Mucosa of stomach (tissue), 1 donor: ENCODE results near the gene CAV2.

ENCODE experiments used
- H3K27me3 ChIP-seq: one replicate; pipeline ENCODE4 v1.7.0; 2013; ENCODE audit warnings: mild to moderate bottlenecking, low read length; ENCODE audit not compliant: control insufficient read depth, insufficient read depth
- H3K36me3 ChIP-seq: one replicate; pipeline ENCODE4 v1.7.0; 2013; ENCODE audit warnings: low read length; ENCODE audit not compliant: control insufficient read depth, insufficient read depth
- H3K4me1 ChIP-seq: one replicate; pipeline ENCODE4 v1.7.0; 2013; ENCODE audit warnings: mild to moderate bottlenecking, low read length; ENCODE audit not compliant: control insufficient read depth, insufficient read depth
- H3K4me3 ChIP-seq: one replicate; pipeline ENCODE4 v1.7.0; 2013; ENCODE audit warnings: low read length
- H3K9ac ChIP-seq: one replicate; pipeline ENCODE4 v1.7.0; 2013; ENCODE audit warnings: mild to moderate bottlenecking, low read length, moderate library complexity
- H3K9me3 ChIP-seq: one replicate; pipeline ENCODE4 v1.7.0; 2013; ENCODE audit warnings: mild to moderate bottlenecking, low read length, moderate library complexity; ENCODE audit not compliant: control insufficient read depth
- donor health status: Pancreatic carcinoma.

CAV2 gene

GRCh38 chr7:116499168-116500077 is at the start of gene CAV2:
TSS of gene CAV2 (plus strand) at chr7:116499738. CDS start at chr7:116499782, 44 bp downstream.
- Histone ChIP-seq H3K9me3 (no peaks in the 10 kb centered on the region), H3K4me3 (peak within 1 kb of the TSS; percentile 48), H3K4me1 (peaks cover 29% of the 10 kb centered on the region), H3K36me3 (no peaks in the 10 kb centered on the region), H3K9ac (peak within 1 kb of the TSS; percentile 81), H3K27me3 (peaks cover 18% of the 10 kb centered on the region)

GRCh38 chr7:116449950-116450349 is 49.6 kb upstream of the CAV2 start:
- Histone ChIP-seq H3K4me3 (no peak overlapping the region), H3K27me3 (no peaks in the 10 kb centered on the region), H3K4me1 (peaks cover 8% of the 10 kb centered on the region), H3K9ac (no peak overlapping the region), H3K36me3 (no peaks in the 10 kb centered on the region), H3K9me3 (no peaks in the 10 kb centered on the region)

GRCh38 chr7:116451957-116452729 is 47.4 kb upstream of the CAV2 start:
- no peaks in the 10 kb centered on the region for H3K36me3 ChIP-seq
- H3K9me3 ChIP-seq = no peaks in the 10 kb centered on the region
- peaks cover 8% of the 10 kb centered on the region for H3K4me1 ChIP-seq
- H3K9ac ChIP-seq = no peak overlapping the region
- no peak overlapping the region for H3K4me3 ChIP-seq
- no peaks in the 10 kb centered on the region for H3K27me3 ChIP-seq

GRCh38 chr7:116454377-116454776 is 45.2 kb upstream of the CAV2 start:
- no peak overlapping the region for H3K4me3 ChIP-seq
- no peaks in the 10 kb centered on the region for H3K27me3 ChIP-seq
- H3K36me3 ChIP-seq = no peaks in the 10 kb centered on the region
- no peak overlapping the region for H3K9ac ChIP-seq
- H3K4me1 ChIP-seq = no peaks in the 10 kb centered on the region
- no peaks in the 10 kb centered on the region for H3K9me3 ChIP-seq

GRCh38 chr7:116455009-116455408 is 44.5 kb upstream of the CAV2 start:
- Histone ChIP-seq H3K36me3 (no peaks in the 10 kb centered on the region), H3K9me3 (no peaks in the 10 kb centered on the region), H3K27me3 (no peaks in the 10 kb centered on the region), H3K4me3 (no peak overlapping the region), H3K4me1 (no peaks in the 10 kb centered on the region), H3K9ac (no peak overlapping the region)

- Histone ChIP-seq H3K4me3 (no peak overlapping the region), H3K9ac (no peak overlapping the region), H3K36me3 (no peaks in the 10 kb centered on the region), H3K27me3 (no peaks in the 10 kb centered on the region), H3K9me3 (no peaks in the 10 kb centered on the region), H3K4me1 (no peaks in the 10 kb centered on the region)
These were observed 44.0 kb upstream of the CAV2 start for GRCh38 chr7:116455499-116455898.

GRCh38 chr7:116461500-116461899 is 38.0 kb upstream of the CAV2 start:
- H3K4me1 ChIP-seq = no peaks in the 10 kb centered on the region
- H3K36me3 ChIP-seq = no peaks in the 10 kb centered on the region
- no peaks in the 10 kb centered on the region for H3K27me3 ChIP-seq
- H3K9me3 ChIP-seq = no peaks in the 10 kb centered on the region
- H3K9ac ChIP-seq = no peak overlapping the region
- H3K4me3 ChIP-seq = no peak overlapping the region

GRCh38 chr7:116463956-116464355 is 35.6 kb upstream of the CAV2 start:
- H3K27me3 ChIP-seq = no peaks in the 10 kb centered on the region
- no peaks in the 10 kb centered on the region for H3K4me1 ChIP-seq
- no peak overlapping the region for H3K9ac ChIP-seq
- H3K9me3 ChIP-seq = no peaks in the 10 kb centered on the region
- H3K4me3 ChIP-seq = no peak overlapping the region
- H3K36me3 ChIP-seq = no peaks in the 10 kb centered on the region

- Histone ChIP-seq H3K4me1 (no peaks in the 10 kb centered on the region), H3K9me3 (no peaks in the 10 kb centered on the region), H3K4me3 (no peak overlapping the region), H3K27me3 (no peaks in the 10 kb centered on the region), H3K36me3 (no peaks in the 10 kb centered on the region), H3K9ac (no peak overlapping the region)
These were observed 35.2 kb upstream of the CAV2 start for GRCh38 chr7:116464375-116464774.

- no peaks in the 10 kb centered on the region for H3K36me3 ChIP-seq
- no peaks in the 10 kb centered on the region for H3K4me1 ChIP-seq
- no peak overlapping the region for H3K9ac ChIP-seq
- no peaks in the 10 kb centered on the region for H3K27me3 ChIP-seq
- H3K4me3 ChIP-seq = no peak overlapping the region
- no peaks in the 10 kb centered on the region for H3K9me3 ChIP-seq
These were observed 34.4 kb upstream of the CAV2 start for GRCh38 chr7:116465125-116465524.

- Histone ChIP-seq H3K36me3 (no peaks in the 10 kb centered on the region), H3K9me3 (no peaks in the 10 kb centered on the region), H3K4me1 (no peaks in the 10 kb centered on the region), H3K4me3 (no peak overlapping the region), H3K9ac (no peak overlapping the region), H3K27me3 (no peaks in the 10 kb centered on the region)
These were observed 31.0 kb upstream of the CAV2 start for GRCh38 chr7:116468534-116468933.

GRCh38 chr7:116477625-116478024 is 21.9 kb upstream of the CAV2 start:
- H3K4me1 ChIP-seq = no peaks in the 10 kb centered on the region
- no peak overlapping the region for H3K9ac ChIP-seq
- H3K36me3 ChIP-seq = no peaks in the 10 kb centered on the region
- H3K9me3 ChIP-seq = no peaks in the 10 kb centered on the region
- no peak overlapping the region for H3K4me3 ChIP-seq
- H3K27me3 ChIP-seq = no peaks in the 10 kb centered on the region
